Karpas-422 (cell line): ENCODE measurements around the gene SGIP1. TPM values are rescaled to one million over a fixed set of nuclear protein-coding genes. Genes with fewer than 3 reads are reported as not detected.

ENCODE experiments used
- DNase-seq: peaks from one replicate; pipeline ENCODE4 v3.0.0-alpha.2; 2015
- H2AFZ ChIP-seq: fragments of 200-600 bp; sonication (generic); 2 replicates; pipeline ENCODE4 v1.6.1; 2014; ENCODE audit warnings: antibody characterized with exemption, low read length, mixed read lengths
- H3K27ac ChIP-seq: fragments of 200-600 bp; sonication (generic); 2 replicates; pipeline ENCODE4 v1.5.1; 2014; ENCODE audit warnings: mild to moderate bottlenecking, low read length, moderate library complexity
- H3K27me3 ChIP-seq: fragments of 200-600 bp; sonication (generic); 2 replicates; pipeline ENCODE4 v1.6.1; 2014; ENCODE audit warnings: low read length, mixed read lengths
- H3K36me3 ChIP-seq: fragments of 200-600 bp; sonication (generic); 2 replicates; pipeline ENCODE4 v1.6.1; 2014; ENCODE audit warnings: low read length, mixed read lengths; ENCODE audit not compliant: insufficient read depth
- H3K4me1 ChIP-seq: fragments of 200-600 bp; sonication (generic); 2 replicates; pipeline ENCODE4 v1.6.1; 2014; ENCODE audit warnings: mild to moderate bottlenecking, low read length, mixed read lengths
- H3K4me2 ChIP-seq: fragments of 200-600 bp; sonication (generic); 2 replicates; pipeline ENCODE4 v1.6.1; 2014; ENCODE audit warnings: low read length, low read depth, mild to moderate bottlenecking; ENCODE audit not compliant: poor library complexity, severe bottlenecking
- H3K4me3 ChIP-seq: fragments of 200-600 bp; sonication (generic); 2 replicates; pipeline ENCODE4 v1.5.1; 2014; ENCODE audit warnings: mild to moderate bottlenecking, antibody characterized with exemption, low read length, mixed read lengths
- H3K79me2 ChIP-seq: fragments of 200-600 bp; sonication (generic); 2 replicates; pipeline ENCODE4 v1.6.1; 2014; ENCODE audit warnings: mild to moderate bottlenecking, low read length, mixed read lengths
- H3K9ac ChIP-seq: fragments of 200-600 bp; sonication (generic); 2 replicates; pipeline ENCODE4 v1.6.0; 2014; ENCODE audit warnings: low read length
- H3K9me2 ChIP-seq: fragments of 200-600 bp; sonication (generic), shearing (Covaris generic); replicated peaks from 2 replicates; pipeline ENCODE4 v1.6.0; 2014; ENCODE audit warnings: mild to moderate bottlenecking, low read length, moderate library complexity; ENCODE audit not compliant: insufficient read depth
- H3K9me3 ChIP-seq: fragments of 300-700, 200-600 bp; sonication (generic); 2 replicates; pipeline ENCODE4 v1.6.1; 2014; ENCODE audit warnings: low read length, mixed read lengths
- H4K20me1 ChIP-seq: fragments of 200-600 bp; sonication (generic); 2 replicates; pipeline ENCODE4 v1.6.1; 2014; ENCODE audit warnings: mild to moderate bottlenecking, antibody characterized with exemption, low read length, low read depth; ENCODE audit not compliant: insufficient read depth
- total RNA-seq: library from RNA; depleted of rRNA; stranded (reverse); fragments of >200 nt; shearing (Covaris generic); gene quantifications from 2 replicates; pipeline ENCODE4 v1.2.3, GENCODE V29; 2014; ENCODE audit warnings: low replicate concordance

The SGIP1 gene
- total RNA-seq, 1 experiment from 2014 or later, result not detected

GRCh38 chr1:66626261-66626660, 92.3 kb downstream of the SGIP1 start:
- no peak for DNase-seq
- H3K9me3 ChIP-seq, result no peaks in the 10 kb centered on the region
- no peaks in the 10 kb centered on the region for H3K27me3 ChIP-seq
- no peaks in the 10 kb centered on the region for H3K9me2 ChIP-seq
- H3K27ac ChIP-seq, result no peak overlapping the region
- no peaks in the 10 kb centered on the region for H3K36me3 ChIP-seq
- no peaks in the 10 kb centered on the region for H4K20me1 ChIP-seq
- no peak overlapping the region for H3K4me3 ChIP-seq
- H3K4me2 ChIP-seq, result no peak overlapping the region
- no peaks in the 10 kb centered on the region for H3K4me1 ChIP-seq
- no peak overlapping the region for H2AFZ ChIP-seq
- no peak overlapping the region for H3K9ac ChIP-seq
- H3K79me2 ChIP-seq, result no peaks in the 10 kb centered on the region

GRCh38 chr1:66628926-66629325, 95.0 kb downstream of the SGIP1 start:
- no peak overlapping the region for H3K4me3 ChIP-seq
- no peaks in the 10 kb centered on the region for H3K27me3 ChIP-seq
- H3K9ac ChIP-seq, result no peak overlapping the region
- no peaks in the 10 kb centered on the region for H3K4me1 ChIP-seq
- H4K20me1 ChIP-seq, result no peaks in the 10 kb centered on the region
- no peaks in the 10 kb centered on the region for H3K9me3 ChIP-seq
- no peaks in the 10 kb centered on the region for H3K36me3 ChIP-seq
- DNase-seq, result no peak
- no peak overlapping the region for H3K4me2 ChIP-seq
- H3K27ac ChIP-seq, result no peak overlapping the region
- no peak overlapping the region for H2AFZ ChIP-seq
- H3K79me2 ChIP-seq, result no peaks in the 10 kb centered on the region
- no peaks in the 10 kb centered on the region for H3K9me2 ChIP-seq

DNA sequence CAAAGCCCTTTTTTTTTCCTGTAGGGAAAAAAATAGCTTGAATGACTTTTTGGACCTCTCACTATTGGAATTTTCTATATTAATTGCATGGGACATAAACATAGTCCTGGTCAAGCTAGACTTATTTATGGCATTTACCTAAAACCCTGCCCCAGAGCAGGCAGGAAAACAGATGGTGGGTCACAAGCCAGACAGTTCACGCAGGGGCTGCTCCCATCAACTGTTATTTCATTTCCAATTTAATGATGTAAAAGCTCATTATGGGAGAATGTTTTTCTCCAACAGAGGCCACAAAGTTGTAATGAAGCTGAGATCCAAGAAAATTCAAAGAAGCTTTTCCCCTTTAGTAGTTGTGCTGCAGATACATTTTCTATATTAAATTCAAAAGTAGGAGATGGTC, 99.2 kb downstream of the SGIP1 start:
- no peaks in the 10 kb centered on the region for H3K27me3 ChIP-seq
- no peak overlapping the region for H3K27ac ChIP-seq
- no peaks in the 10 kb centered on the region for H3K79me2 ChIP-seq
- no peaks in the 10 kb centered on the region for H3K9me3 ChIP-seq
- H3K4me2 ChIP-seq, result no peak overlapping the region
- H4K20me1 ChIP-seq, result no peaks in the 10 kb centered on the region
- H2AFZ ChIP-seq, result no peak overlapping the region
- H3K36me3 ChIP-seq, result no peaks in the 10 kb centered on the region
- no peaks in the 10 kb centered on the region for H3K9me2 ChIP-seq
- no peak for DNase-seq
- no peak overlapping the region for H3K4me3 ChIP-seq
- no peak overlapping the region for H3K9ac ChIP-seq
- no peaks in the 10 kb centered on the region for H3K4me1 ChIP-seq

GRCh38 chr1:66637146-66637545, 103.2 kb downstream of the SGIP1 start:
- Histone ChIP-seq H3K27me3 (no peaks in the 10 kb centered on the region), H3K9ac (no peak overlapping the region), H3K9me2 (no peaks in the 10 kb centered on the region), H2AFZ (no peak overlapping the region), H3K9me3 (no peaks in the 10 kb centered on the region), H3K36me3 (no peaks in the 10 kb centered on the region), H3K4me3 (no peak overlapping the region), H3K4me2 (no peak overlapping the region), H3K4me1 (no peaks in the 10 kb centered on the region), H3K79me2 (no peaks in the 10 kb centered on the region), H4K20me1 (no peaks in the 10 kb centered on the region), H3K27ac (no peak overlapping the region)
- DNase-seq, result no peak

DNA sequence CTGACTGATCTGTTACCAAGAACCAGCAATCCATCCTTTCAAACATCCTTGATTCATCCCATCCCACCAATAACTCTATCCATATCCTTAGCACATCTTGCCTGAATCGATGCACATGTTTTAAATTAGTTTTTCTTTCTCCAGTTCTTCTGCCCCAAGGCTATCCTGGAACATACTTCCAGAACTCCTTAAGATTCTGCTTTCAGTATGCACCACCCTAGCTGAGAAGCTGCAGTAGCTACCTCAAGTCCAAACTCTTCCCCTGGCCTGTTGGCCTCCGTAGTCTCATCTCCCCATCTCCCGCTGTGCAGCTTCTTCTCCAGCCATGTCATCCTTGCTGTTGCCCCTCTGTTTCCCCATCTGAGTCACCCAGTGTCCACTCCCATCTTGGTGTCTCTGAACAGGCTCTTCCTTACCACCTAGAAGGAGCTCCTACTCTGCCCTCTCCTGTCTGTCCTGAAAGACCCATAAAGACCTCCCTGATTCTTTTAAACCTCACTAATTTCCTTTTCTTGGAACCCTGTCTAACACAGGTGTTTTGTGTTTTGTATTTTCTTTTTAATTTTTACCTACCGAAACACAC, 108.0 kb downstream of the SGIP1 start:
- DNase-seq, result no peak
- Histone ChIP-seq H3K27me3 (no peaks in the 10 kb centered on the region), H3K27ac (no peak overlapping the region), H3K79me2 (no peaks in the 10 kb centered on the region), H3K4me2 (no peak overlapping the region), H3K36me3 (no peaks in the 10 kb centered on the region), H3K4me1 (no peaks in the 10 kb centered on the region), H3K9ac (no peak overlapping the region), H3K4me3 (no peak overlapping the region), H4K20me1 (no peaks in the 10 kb centered on the region), H2AFZ (no peak overlapping the region), H3K9me2 (no peaks in the 10 kb centered on the region), H3K9me3 (no peaks in the 10 kb centered on the region)

- Histone ChIP-seq H3K4me1 (no peaks in the 10 kb centered on the region), H3K79me2 (no peaks in the 10 kb centered on the region), H3K27ac (no peak overlapping the region), H4K20me1 (no peaks in the 10 kb centered on the region), H3K9me2 (no peaks in the 10 kb centered on the region), H3K36me3 (no peaks in the 10 kb centered on the region), H3K27me3 (no peaks in the 10 kb centered on the region), H3K4me2 (no peak overlapping the region), H3K4me3 (no peak overlapping the region), H3K9ac (no peak overlapping the region), H2AFZ (no peak overlapping the region), H3K9me3 (no peaks in the 10 kb centered on the region)
- no peak for DNase-seq
Observed at GRCh38 chr1:66642992-66643391, 109.0 kb downstream of the SGIP1 start.

- Histone ChIP-seq H3K27ac (no peak overlapping the region), H3K27me3 (no peaks in the 10 kb centered on the region), H3K9ac (no peak overlapping the region), H2AFZ (no peak overlapping the region), H3K4me3 (no peak overlapping the region), H4K20me1 (no peaks in the 10 kb centered on the region), H3K9me3 (no peaks in the 10 kb centered on the region), H3K4me2 (no peak overlapping the region), H3K9me2 (no peaks in the 10 kb centered on the region), H3K4me1 (peaks cover 3% of the 10 kb centered on the region; the same call in 1 of the 2 replicates), H3K79me2 (no peaks in the 10 kb centered on the region), H3K36me3 (no peaks in the 10 kb centered on the region)
- no peak for DNase-seq
Observed at GRCh38 chr1:66644331-66644730, 110.4 kb downstream of the SGIP1 start.

DNA sequence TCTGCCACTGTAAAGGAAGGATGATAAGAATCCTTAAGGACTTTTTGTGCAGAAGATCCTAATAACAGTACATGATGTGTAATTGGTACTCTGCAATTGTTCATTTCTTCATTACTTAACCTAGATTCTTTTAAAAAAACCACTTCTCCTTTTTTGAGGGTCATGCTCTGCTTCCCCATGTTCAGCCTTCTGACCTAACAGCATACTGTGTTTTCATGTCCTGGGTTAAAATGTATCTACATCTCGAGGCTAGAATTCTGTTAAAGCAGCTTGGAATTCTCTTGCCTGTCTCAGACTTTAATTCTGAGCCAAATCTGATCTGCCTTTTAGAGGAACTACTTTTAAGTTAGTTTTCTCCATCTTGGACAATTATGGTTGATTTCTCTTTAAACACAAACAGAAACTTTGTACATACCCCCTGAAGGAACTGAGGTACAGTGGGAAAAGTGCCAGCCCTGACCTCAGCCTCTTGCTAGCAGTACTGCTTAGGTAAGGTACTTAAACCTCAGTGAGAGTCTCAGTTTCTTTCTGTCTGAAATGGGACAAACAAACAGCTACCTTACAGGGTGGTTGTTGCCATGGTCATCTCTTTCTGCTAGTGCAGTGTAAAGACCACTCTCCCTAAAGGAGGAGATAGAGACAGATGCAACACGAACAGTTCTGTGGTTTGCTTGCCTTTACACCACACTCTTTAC, 115.1 kb downstream of the SGIP1 start:
- Histone ChIP-seq H3K9me2 (no peaks in the 10 kb centered on the region), H3K9ac (no peak overlapping the region), H3K4me2 (no peak overlapping the region), H2AFZ (0 out of 2 replicates have a peak overlapping the region, but pooled peaks have one; percentile 24), H3K27me3 (no peaks in the 10 kb centered on the region), H3K27ac (no peak overlapping the region), H3K79me2 (no peaks in the 10 kb centered on the region), H3K4me1 (peaks cover 3% of the 10 kb centered on the region; the same call in 1 of the 2 replicates), H3K4me3 (no peak overlapping the region), H4K20me1 (no peaks in the 10 kb centered on the region), H3K9me3 (no peaks in the 10 kb centered on the region), H3K36me3 (no peaks in the 10 kb centered on the region)
- peak; percentile 62 for DNase-seq
